Karpas-422 (cell line): ENCODE data around the gene TRERF1. TPM values are rescaled to one million over a fixed set of nuclear protein-coding genes. Genes with fewer than 3 reads are reported as not detected.
A peak's percentile ranks its signal among the peaks of the same experiment; 100 is the strongest.

Experiments used
- DNase-seq: peaks from one replicate; pipeline ENCODE4 v3.0.0-alpha.2; 2015
- H2AFZ ChIP-seq: fragments of 200-600 bp; sonication (generic); 2 replicates; pipeline ENCODE4 v1.6.1; 2014; ENCODE audit warnings: antibody characterized with exemption, low read length, mixed read lengths
- H3K27ac ChIP-seq: fragments of 200-600 bp; sonication (generic); 2 replicates; pipeline ENCODE4 v1.5.1; 2014; ENCODE audit warnings: mild to moderate bottlenecking, low read length, moderate library complexity
- H3K27me3 ChIP-seq: fragments of 200-600 bp; sonication (generic); 2 replicates; pipeline ENCODE4 v1.6.1; 2014; ENCODE audit warnings: low read length, mixed read lengths
- H3K36me3 ChIP-seq: fragments of 200-600 bp; sonication (generic); 2 replicates; pipeline ENCODE4 v1.6.1; 2014; ENCODE audit warnings: low read length, mixed read lengths; ENCODE audit not compliant: insufficient read depth
- H3K4me1 ChIP-seq: fragments of 200-600 bp; sonication (generic); 2 replicates; pipeline ENCODE4 v1.6.1; 2014; ENCODE audit warnings: mild to moderate bottlenecking, low read length, mixed read lengths
- H3K4me2 ChIP-seq: fragments of 200-600 bp; sonication (generic); 2 replicates; pipeline ENCODE4 v1.6.1; 2014; ENCODE audit warnings: low read length, low read depth, mild to moderate bottlenecking; ENCODE audit not compliant: poor library complexity, severe bottlenecking
- H3K4me3 ChIP-seq: fragments of 200-600 bp; sonication (generic); 2 replicates; pipeline ENCODE4 v1.5.1; 2014; ENCODE audit warnings: mild to moderate bottlenecking, antibody characterized with exemption, low read length, mixed read lengths
- H3K79me2 ChIP-seq: fragments of 200-600 bp; sonication (generic); 2 replicates; pipeline ENCODE4 v1.6.1; 2014; ENCODE audit warnings: mild to moderate bottlenecking, low read length, mixed read lengths
- H3K9ac ChIP-seq: fragments of 200-600 bp; sonication (generic); 2 replicates; pipeline ENCODE4 v1.6.0; 2014; ENCODE audit warnings: low read length
- H3K9me2 ChIP-seq: fragments of 200-600 bp; sonication (generic), shearing (Covaris generic); replicated peaks from 2 replicates; pipeline ENCODE4 v1.6.0; 2014; ENCODE audit warnings: mild to moderate bottlenecking, low read length, moderate library complexity; ENCODE audit not compliant: insufficient read depth
- H3K9me3 ChIP-seq: fragments of 300-700, 200-600 bp; sonication (generic); 2 replicates; pipeline ENCODE4 v1.6.1; 2014; ENCODE audit warnings: low read length, mixed read lengths
- H4K20me1 ChIP-seq: fragments of 200-600 bp; sonication (generic); 2 replicates; pipeline ENCODE4 v1.6.1; 2014; ENCODE audit warnings: mild to moderate bottlenecking, antibody characterized with exemption, low read length, low read depth; ENCODE audit not compliant: insufficient read depth
- total RNA-seq: library from RNA; depleted of rRNA; stranded (reverse); fragments of >200 nt; shearing (Covaris generic); gene quantifications from 2 replicates; pipeline ENCODE4 v1.2.3, GENCODE V29; 2014; ENCODE audit warnings: low replicate concordance

TRERF1 gene
- total RNA-seq, 1 experiment from 2014 or later, result 32.7 TPM

DNA sequence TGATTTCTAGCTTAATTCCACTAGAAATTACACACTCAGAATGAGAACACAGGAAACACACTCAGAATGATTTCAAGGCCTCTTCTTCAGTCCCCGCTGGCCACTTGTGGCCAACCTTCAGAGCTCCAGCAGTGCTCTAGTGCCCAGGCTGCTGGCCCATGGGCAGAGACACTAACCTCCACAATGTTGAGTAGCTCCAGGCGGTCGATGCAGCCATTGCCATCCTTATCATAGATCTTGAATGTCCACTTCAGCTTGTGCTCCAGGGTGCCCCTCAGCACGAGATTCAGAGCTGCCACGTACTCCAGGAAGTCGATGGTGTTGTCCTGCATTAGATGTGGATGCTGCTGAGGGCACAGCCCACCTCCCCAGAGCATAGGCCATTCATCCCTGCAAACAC lies 263.3 kb downstream of the TRERF1 start:
- Histone ChIP-seq H3K9ac (no peak overlapping the region), H3K9me3 (no peaks in the 10 kb centered on the region), H3K4me2 (no peak overlapping the region), H3K27me3 (no peaks in the 10 kb centered on the region), H3K36me3 (no peaks in the 10 kb centered on the region), H3K79me2 (no peaks in the 10 kb centered on the region), H3K4me1 (no peaks in the 10 kb centered on the region), H2AFZ (no peak overlapping the region), H3K9me2 (no peaks in the 10 kb centered on the region), H3K4me3 (no peak overlapping the region), H3K27ac (no peak overlapping the region), H4K20me1 (no peaks in the 10 kb centered on the region)
- no peak for DNase-seq

DNA sequence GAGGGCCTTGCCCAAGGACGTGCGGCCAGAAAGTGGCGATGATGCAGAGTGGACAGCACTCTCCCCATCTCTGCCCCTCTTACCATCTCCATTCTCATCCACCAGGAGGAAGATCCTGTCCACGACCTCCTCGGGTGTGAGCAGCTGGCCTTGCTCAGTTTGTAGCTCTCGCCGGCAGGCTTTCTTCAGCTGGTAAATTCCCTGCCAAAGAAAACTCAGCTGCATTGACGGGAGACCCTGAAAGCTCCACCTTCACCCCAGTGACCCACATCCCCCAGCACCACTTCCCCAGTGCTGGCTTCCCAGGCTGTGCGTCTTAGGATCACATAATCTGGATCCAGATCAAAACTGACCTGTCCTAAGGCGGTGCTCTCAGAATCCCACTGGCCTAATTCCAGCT lies 266.1 kb downstream of the TRERF1 start:
- Histone ChIP-seq H3K4me1 (no peaks in the 10 kb centered on the region), H3K36me3 (no peaks in the 10 kb centered on the region), H3K79me2 (no peaks in the 10 kb centered on the region), H3K27me3 (no peaks in the 10 kb centered on the region), H3K9me2 (no peaks in the 10 kb centered on the region), H3K27ac (no peak overlapping the region), H4K20me1 (no peaks in the 10 kb centered on the region), H3K9ac (no peak overlapping the region), H3K4me3 (no peak overlapping the region), H2AFZ (no peak overlapping the region), H3K9me3 (no peaks in the 10 kb centered on the region), H3K4me2 (no peak overlapping the region)
- no peak for DNase-seq

DNA sequence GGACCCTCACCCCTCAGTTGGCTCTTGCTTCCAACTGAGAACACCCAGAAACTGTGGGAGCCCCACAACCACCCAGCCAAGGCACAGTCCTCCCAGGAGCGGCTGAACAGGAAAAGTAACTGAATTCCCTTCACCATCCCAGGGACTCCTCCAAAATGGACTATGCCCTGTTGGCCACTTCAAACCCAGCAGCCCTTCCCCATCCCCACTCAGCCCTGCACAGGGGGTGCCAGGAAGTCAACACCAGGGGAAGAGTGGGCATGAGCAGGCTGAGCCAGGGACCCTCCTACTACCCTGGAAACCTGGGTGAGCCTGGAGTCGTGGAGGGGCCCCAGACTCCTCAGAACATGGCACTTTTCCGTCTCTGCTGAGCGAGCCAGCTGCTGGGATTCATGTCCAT lies 267.3 kb downstream of the TRERF1 start:
- Histone ChIP-seq H3K9me2 (no peaks in the 10 kb centered on the region), H3K4me3 (no peak overlapping the region), H3K4me1 (no peaks in the 10 kb centered on the region), H3K9ac (no peak overlapping the region), H4K20me1 (no peaks in the 10 kb centered on the region), H3K4me2 (no peak overlapping the region), H3K36me3 (no peaks in the 10 kb centered on the region), H3K79me2 (no peaks in the 10 kb centered on the region), H3K27me3 (no peaks in the 10 kb centered on the region), H3K9me3 (no peaks in the 10 kb centered on the region), H2AFZ (no peak overlapping the region), H3K27ac (no peak overlapping the region)
- DNase-seq, result no peak

DNA sequence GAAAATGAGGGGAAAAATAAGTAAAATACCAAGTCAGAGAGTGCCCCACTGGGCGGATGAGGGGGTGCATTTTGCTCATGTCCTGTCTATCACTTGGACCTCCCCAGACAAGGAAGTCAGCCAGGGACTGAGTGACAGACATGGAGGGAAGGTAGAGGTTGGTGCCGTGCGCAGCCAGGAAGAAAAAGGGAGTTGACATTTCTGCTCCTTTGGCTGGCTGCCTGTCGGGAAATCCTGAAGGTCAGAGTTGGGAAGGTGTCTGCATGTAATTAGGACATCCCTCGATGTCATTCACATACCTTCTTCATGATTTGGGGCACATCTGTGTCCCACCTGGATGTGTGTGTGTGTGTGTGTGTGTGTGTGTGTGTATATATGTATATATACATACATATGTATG lies 269.6 kb downstream of the TRERF1 start:
- H3K4me2 ChIP-seq, result no peak overlapping the region
- no peaks in the 10 kb centered on the region for H3K36me3 ChIP-seq
- DNase-seq, result no peak

DNA sequence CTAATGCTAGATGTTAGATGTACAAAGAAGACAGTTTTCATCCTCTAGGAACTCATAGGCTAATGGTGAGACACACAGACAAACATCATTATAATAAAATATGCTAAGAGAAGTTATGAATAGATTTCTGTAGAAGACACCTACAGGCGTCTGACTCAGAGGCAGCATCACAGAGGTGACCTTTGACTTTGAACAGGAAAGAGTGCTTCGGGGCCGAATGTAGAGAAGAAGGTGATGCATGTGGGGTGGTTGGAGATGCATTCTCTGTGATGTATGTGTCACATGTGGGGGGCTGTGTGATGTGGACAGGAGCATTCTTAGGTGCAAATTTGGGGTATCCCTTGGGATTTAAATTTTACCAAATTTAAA lies 271.8 kb downstream of the TRERF1 start:
- Histone ChIP-seq H3K9me2 (no peaks in the 10 kb centered on the region), H3K27ac (no peak overlapping the region), H3K4me3 (no peak overlapping the region), H2AFZ (no peak overlapping the region), H3K9me3 (no peaks in the 10 kb centered on the region), H3K9ac (no peak overlapping the region), H3K27me3 (no peaks in the 10 kb centered on the region), H4K20me1 (no peaks in the 10 kb centered on the region), H3K4me1 (peaks cover 17% of the 10 kb centered on the region), H3K4me2 (no peak overlapping the region), H3K79me2 (no peaks in the 10 kb centered on the region), H3K36me3 (no peaks in the 10 kb centered on the region)
- DNase-seq, result no peak

More for the DNA sequence above, 269.6 kb downstream of the TRERF1 start:
- H3K27me3 ChIP-seq, result no peaks in the 10 kb centered on the region
- no peak overlapping the region for H3K4me3 ChIP-seq
- peaks cover 11% of the 10 kb centered on the region for H3K4me1 ChIP-seq
- H4K20me1 ChIP-seq, result no peaks in the 10 kb centered on the region
- H3K9me3 ChIP-seq, result no peaks in the 10 kb centered on the region
- H3K9me2 ChIP-seq, result no peaks in the 10 kb centered on the region
- H3K9ac ChIP-seq, result no peak overlapping the region
- no peak overlapping the region for H2AFZ ChIP-seq
- no peak overlapping the region for H3K27ac ChIP-seq
- H3K79me2 ChIP-seq, result no peaks in the 10 kb centered on the region

DNA sequence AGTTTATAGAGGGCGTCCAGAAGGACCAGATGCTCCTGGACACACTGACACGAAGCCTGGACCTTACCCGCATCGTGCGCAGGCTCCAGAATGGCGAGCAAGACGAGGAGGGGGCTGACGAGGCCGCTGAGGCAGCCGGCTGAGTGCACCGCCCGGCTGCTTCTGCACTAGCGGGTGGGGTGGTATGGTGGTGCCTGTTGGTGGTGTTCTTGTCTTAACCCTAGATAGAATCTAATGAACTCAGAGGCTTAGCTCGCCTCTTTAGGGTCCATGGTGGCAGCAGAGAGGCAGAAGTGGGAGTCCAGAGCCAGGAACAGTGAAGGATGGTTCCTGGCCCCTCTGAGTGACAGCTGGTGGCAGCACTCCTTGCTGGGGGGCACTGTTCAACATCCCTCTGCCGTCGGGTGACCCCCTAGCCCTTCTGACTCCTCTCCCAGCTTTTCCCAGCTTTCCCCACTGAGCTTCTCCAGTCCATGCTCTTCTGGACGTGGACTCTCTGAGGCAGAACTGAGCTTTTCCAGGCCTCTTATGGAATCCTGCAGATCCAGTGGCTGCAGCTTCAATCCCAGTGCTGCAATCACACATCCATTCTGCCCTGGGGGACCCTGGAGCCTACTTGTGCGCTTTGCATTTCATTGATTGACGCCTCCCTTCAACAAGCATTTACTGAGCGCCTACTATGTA lies 272.3 kb downstream of the TRERF1 start:
- no peaks in the 10 kb centered on the region for H4K20me1 ChIP-seq
- no peak overlapping the region for H3K9ac ChIP-seq
- no peak overlapping the region for H3K4me2 ChIP-seq
- H3K36me3 ChIP-seq, result no peaks in the 10 kb centered on the region
- H3K9me3 ChIP-seq, result no peaks in the 10 kb centered on the region
- H3K9me2 ChIP-seq, result no peaks in the 10 kb centered on the region
- H3K4me3 ChIP-seq, result no peak overlapping the region
- no peak overlapping the region for H3K27ac ChIP-seq
- peaks cover 17% of the 10 kb centered on the region for H3K4me1 ChIP-seq
- H3K79me2 ChIP-seq, result no peaks in the 10 kb centered on the region
- H2AFZ ChIP-seq, result no peak overlapping the region
- H3K27me3 ChIP-seq, result no peaks in the 10 kb centered on the region
- DNase-seq, result no peak

DNA sequence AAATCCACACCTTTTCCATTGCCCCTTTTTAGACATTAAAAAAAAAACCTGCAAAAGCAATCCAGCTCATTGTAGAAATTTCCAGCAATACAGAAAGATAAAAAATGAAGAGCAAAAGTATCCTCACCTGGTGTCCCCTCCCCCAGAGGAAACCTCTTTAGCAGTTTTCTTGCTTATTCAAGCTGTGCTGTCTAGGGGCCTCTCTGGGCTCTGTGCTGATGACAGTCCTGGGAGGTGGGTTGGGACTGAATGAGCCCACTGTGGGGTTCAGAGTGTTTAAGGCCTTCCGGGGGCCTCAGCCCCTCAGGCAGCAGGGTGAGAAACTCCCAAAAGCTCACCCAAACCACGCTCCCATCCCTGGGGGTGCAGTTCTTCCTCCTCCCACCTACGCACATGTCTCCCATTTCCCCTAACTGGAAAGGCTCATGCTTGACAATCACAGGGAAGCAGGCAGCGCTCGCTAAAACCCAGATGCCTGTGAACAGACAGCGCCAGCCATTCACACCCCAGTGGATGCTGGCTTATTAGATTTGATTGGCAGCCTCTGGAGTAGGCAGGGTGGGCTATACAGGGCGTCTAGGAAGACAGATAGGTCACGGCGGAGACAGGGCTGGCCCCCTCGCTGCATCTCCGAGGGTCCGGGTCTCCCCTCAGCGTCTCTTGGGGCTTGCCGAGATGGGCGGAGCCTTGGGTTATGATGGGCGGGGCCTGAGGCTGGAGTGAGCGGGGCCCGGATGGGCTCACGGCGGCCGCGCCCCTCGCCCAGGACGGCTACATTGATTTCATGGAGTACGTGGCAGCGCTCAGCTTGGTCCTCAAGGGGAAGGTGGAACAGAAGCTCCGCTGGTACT lies 274.0 kb downstream of the TRERF1 start:
- H3K79me2 ChIP-seq, result no peaks in the 10 kb centered on the region
- no peaks in the 10 kb centered on the region for H3K9me3 ChIP-seq
- peaks cover 17% of the 10 kb centered on the region for H3K4me1 ChIP-seq
- no peaks in the 10 kb centered on the region for H3K36me3 ChIP-seq
- H2AFZ ChIP-seq, result no peak overlapping the region
- no peaks in the 10 kb centered on the region for H3K9me2 ChIP-seq
- peak overlapping the region; percentile 56 for H3K4me2 ChIP-seq
- no peaks in the 10 kb centered on the region for H3K27me3 ChIP-seq
- peak overlapping the region; percentile 62; the same call in 1 of the 2 replicates for H3K27ac ChIP-seq
- H3K4me3 ChIP-seq, result peak overlapping the region; percentile 19; the same call in 1 of the 2 replicates
- H3K9ac ChIP-seq, result no peak overlapping the region
- no peaks in the 10 kb centered on the region for H4K20me1 ChIP-seq
- no peak for DNase-seq

DNA sequence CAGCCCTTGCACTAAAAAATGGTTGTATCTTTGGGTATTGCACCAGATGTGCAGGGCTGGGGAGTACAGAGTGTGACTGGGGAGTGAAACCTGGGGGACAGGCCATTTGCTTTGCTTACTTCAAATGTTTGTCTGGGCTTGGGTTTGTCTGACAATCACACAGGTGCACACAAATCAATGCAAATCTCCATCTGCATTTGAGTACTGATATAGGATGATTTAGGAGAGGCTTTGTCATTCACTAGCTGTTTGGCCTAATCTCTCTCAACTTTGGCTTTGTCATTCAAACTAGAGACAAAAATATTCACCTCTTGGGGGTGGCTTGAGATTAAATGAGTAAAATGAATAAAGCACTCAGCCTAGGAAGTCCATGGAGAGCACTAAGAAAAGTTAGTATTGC lies 274.7 kb downstream of the TRERF1 start:
- Histone ChIP-seq H4K20me1 (no peaks in the 10 kb centered on the region), H3K4me2 (peak overlapping the region; percentile 56), H3K9me3 (no peaks in the 10 kb centered on the region), H3K4me3 (peak overlapping the region; percentile 19; the same call in 1 of the 2 replicates), H3K4me1 (peaks cover 17% of the 10 kb centered on the region), H3K9me2 (no peaks in the 10 kb centered on the region), H3K79me2 (no peaks in the 10 kb centered on the region), H3K27me3 (no peaks in the 10 kb centered on the region), H3K9ac (no peak overlapping the region), H3K27ac (peak overlapping the region; percentile 62), H2AFZ (no peak overlapping the region), H3K36me3 (no peaks in the 10 kb centered on the region)
- DNase-seq, result peak; percentile 48
